Body of pancreas (tissue), 4 donors: ENCODE measurements around the gene DOC2A. TPM values are rescaled to one million over a fixed set of nuclear protein-coding genes. Genes with fewer than 3 reads are reported as not detected.

Source experiments
- ATAC-seq: fragments of 150-250 bp; one replicate; pipeline ENCODE4 v1.9.1; 2016
- DNase-seq, 4 donors: peaks; one replicate each; pipeline ENCODE4 v3.0.0-alpha.2; 2019
- H3K27ac ChIP-seq, 4 donors: fragments of 200-600 bp; sonication (generic); 1 replicate in 3 of 4; 2 replicates in 1 of 4; pipeline versions ENCODE4 v1.5.1 to v1.6.1; 2016 to 2019; ENCODE audit warnings: mild to moderate bottlenecking in 1 of 4, mixed read lengths in 1 of 4, moderate library complexity in 1 of 4
- H3K27me3 ChIP-seq, 2 donors: fragments of 200-600 bp; sonication (generic); one replicate each; pipeline ENCODE4 v1.6.0; 2016; ENCODE audit warnings: mild to moderate bottlenecking in 1 of 2
- H3K36me3 ChIP-seq, 2 donors: fragments of 200-600 bp; sonication (generic); replicated peaks in 1 of 2; 2 replicates each; pipeline ENCODE4 v1.5.1; 2016; ENCODE audit warnings: low read depth in 2 of 2; ENCODE audit not compliant: insufficient read depth in 1 of 2
- H3K4me1 ChIP-seq: fragments of 200-600 bp; sonication (generic); one replicate; pipeline ENCODE4 v1.6.0; 2016
- H3K4me3 ChIP-seq, 2 donors: fragments of 200-600 bp; sonication (generic); 1 replicate in 1 of 2; 2 replicates in 1 of 2; pipeline ENCODE4 v1.5.1; 2016 to 2019
- H3K9me3 ChIP-seq, 3 donors: fragments of 200-600 bp; sonication (generic); 1 replicate in 2 of 3; 2 replicates in 1 of 3; pipeline ENCODE4 v1.5.1; 2016
- POLR2A ChIP-seq, 3 donors: fragments of 450-650 bp; IDR thresholded peaks; one replicate each; pipeline ENCODE4 v1.6.1; 2016; ENCODE audit warnings: antibody characterized with exemption in 3 of 3, mild to moderate bottlenecking in 2 of 3
- WGBS, 2 donors: methylation state at CpG; one replicate each; pipeline ENCODE4 v1.1.5; 2017; 5-methylcytosine and 5-hydroxymethylcytosine counted together
- intact Hi-C: fragments of 100-400 bp; cut with DNase I; formaldehyde crosslinking; loops from one replicate; pipeline ENCODE4 v1.15.1; 2023
- total RNA-seq, 2 donors: library from RNA; depleted of rRNA; stranded (reverse); fragments of >200 nt; gene quantifications; one replicate each; pipeline ENCODE4 v1.1.0, GENCODE V29; 2016
- TF ChIP-seq, protein P1 (sequence below), 7 experiments: fragments of 450-650 bp in 4 of 7; fragments of 200-600 bp in 3 of 7; sonication (generic) in 3 of 7; IDR thresholded peaks; one replicate each; pipeline ENCODE4 v1.5.1; 2016 to 2019; ENCODE audit warnings: antibody characterized with exemption in 7 of 7

Gene DOC2A
- total RNA-seq, 2 donors from 2014 or later, result 0.78 TPM; not detected in 1

DNA sequence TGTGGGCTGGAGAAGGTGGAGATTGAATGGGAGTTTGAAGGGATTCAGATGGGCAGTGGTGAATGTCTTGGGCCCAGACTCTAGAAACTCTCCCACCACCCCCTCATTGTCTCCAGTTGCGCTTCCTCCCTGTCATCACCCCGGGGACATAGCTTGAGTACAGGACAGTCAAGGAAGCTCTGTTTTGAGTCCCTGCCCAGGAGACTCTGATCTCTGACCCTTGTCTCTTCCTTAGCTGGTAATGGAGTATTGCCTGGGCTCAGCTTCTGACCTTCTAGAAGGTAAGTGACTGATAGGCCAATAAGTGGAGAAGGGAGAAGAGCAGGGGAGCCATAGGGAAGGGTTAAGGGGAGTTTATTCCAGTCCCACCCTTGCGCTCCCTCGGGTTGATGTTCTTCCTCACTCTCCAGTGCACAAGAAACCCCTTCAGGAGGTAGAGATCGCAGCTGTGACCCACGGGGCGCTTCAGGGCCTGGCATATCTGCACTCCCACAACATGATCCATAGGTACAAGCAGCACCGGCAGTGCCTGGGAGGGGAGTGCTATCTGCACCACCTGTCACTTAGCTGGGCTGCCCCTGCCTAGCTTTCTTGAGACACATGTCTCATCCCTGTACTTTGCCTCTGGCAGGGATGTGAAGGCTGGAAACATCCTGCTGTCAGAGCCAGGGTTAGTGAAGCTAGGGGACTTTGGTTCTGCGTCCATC is 32.1 kb downstream of the DOC2A start:
- TF ChIP-seq, protein P1, sequence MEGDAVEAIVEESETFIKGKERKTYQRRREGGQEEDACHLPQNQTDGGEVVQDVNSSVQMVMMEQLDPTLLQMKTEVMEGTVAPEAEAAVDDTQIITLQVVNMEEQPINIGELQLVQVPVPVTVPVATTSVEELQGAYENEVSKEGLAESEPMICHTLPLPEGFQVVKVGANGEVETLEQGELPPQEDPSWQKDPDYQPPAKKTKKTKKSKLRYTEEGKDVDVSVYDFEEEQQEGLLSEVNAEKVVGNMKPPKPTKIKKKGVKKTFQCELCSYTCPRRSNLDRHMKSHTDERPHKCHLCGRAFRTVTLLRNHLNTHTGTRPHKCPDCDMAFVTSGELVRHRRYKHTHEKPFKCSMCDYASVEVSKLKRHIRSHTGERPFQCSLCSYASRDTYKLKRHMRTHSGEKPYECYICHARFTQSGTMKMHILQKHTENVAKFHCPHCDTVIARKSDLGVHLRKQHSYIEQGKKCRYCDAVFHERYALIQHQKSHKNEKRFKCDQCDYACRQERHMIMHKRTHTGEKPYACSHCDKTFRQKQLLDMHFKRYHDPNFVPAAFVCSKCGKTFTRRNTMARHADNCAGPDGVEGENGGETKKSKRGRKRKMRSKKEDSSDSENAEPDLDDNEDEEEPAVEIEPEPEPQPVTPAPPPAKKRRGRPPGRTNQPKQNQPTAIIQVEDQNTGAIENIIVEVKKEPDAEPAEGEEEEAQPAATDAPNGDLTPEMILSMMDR (IDR thresholded peaks at IDR 0.05), result no peak
- TF ChIP-seq POLR2A (IDR thresholded peaks at IDR 0.05), result no peak
- H3K4me1 ChIP-seq, result peaks cover 30% of the 10 kb centered on the region
- DNase-seq, result no peak
- H3K27me3 ChIP-seq, result no peaks in the 10 kb centered on the region
- intact Hi-C loops, result no loop called here
- H3K36me3 ChIP-seq, result peaks cover 10 to 47% of the 10 kb centered on the region in 2 donors
- no peak for ATAC-seq
- WGBS, 2 donors, result 89 to 90% methylated on average over 7 to 9 of the region's 9 CpGs
- no peak overlapping the region for H3K27ac ChIP-seq
- no peaks in the 10 kb centered on the region for H3K9me3 ChIP-seq
- H3K4me3 ChIP-seq, result no peak overlapping the region

DNA sequence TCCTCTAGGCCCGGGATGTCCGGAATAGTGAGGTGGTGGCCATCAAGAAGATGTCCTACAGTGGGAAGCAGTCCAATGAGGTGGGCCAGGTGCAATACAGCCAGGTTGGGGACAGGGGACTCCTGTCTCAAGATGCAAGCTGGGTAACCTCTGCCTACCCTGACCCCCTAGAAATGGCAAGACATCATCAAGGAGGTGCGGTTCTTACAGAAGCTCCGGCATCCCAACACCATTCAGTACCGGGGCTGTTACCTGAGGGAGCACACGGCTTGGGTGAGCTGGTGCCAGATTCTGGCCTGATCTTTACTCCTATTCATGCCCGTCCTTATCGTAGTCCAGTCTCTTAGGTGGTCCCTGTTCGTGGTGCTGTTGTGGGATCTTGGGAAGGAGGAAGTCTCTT is 32.7 kb downstream of the DOC2A start:
- H3K4me1 ChIP-seq, result peaks cover 34% of the 10 kb centered on the region
- no peaks in the 10 kb centered on the region for H3K9me3 ChIP-seq
- intact Hi-C loops, result no loop called here
- peaks cover 4 to 44% of the 10 kb centered on the region in 2 donors for H3K36me3 ChIP-seq
- WGBS, 2 donors, result 93 to 98% methylated on average over 6 to 9 of the region's 9 CpGs
- no peak overlapping the region for H3K4me3 ChIP-seq
- DNase-seq (no peak), ATAC-seq (no peak)
- no peak overlapping the region for H3K27ac ChIP-seq
- TF ChIP-seq, protein P1 (IDR thresholded peaks at IDR 0.05), result no peak
- TF ChIP-seq POLR2A (IDR thresholded peaks at IDR 0.05), result no peak
- H3K27me3 ChIP-seq, result no peaks in the 10 kb centered on the region

- ATAC-seq (no peak), DNase-seq (no peak)
- intact Hi-C loops, result no loop called here
- 87% methylated on average over 9 of the region's 9 CpGs for WGBS, 2 donors
- H3K36me3 ChIP-seq, result peaks cover 0 to 38% of the 10 kb centered on the region in 2 donors
- TF ChIP-seq POLR2A (IDR thresholded peaks at IDR 0.05), result no peak
- TF ChIP-seq, protein P1 (IDR thresholded peaks at IDR 0.05), result no peak
- H3K9me3 ChIP-seq, result no peaks in the 10 kb centered on the region
- H3K4me1 ChIP-seq, result peaks cover 35% of the 10 kb centered on the region
- H3K4me3 ChIP-seq, result no peak overlapping the region
- H3K27ac ChIP-seq, result peak overlapping the region in 1 of 4 donors; percentile 88
- H3K27me3 ChIP-seq, result no peaks in the 10 kb centered on the region
Observed at GRCh38 chr16:29977063-29977825, 33.6 kb downstream of the DOC2A start.

DNA sequence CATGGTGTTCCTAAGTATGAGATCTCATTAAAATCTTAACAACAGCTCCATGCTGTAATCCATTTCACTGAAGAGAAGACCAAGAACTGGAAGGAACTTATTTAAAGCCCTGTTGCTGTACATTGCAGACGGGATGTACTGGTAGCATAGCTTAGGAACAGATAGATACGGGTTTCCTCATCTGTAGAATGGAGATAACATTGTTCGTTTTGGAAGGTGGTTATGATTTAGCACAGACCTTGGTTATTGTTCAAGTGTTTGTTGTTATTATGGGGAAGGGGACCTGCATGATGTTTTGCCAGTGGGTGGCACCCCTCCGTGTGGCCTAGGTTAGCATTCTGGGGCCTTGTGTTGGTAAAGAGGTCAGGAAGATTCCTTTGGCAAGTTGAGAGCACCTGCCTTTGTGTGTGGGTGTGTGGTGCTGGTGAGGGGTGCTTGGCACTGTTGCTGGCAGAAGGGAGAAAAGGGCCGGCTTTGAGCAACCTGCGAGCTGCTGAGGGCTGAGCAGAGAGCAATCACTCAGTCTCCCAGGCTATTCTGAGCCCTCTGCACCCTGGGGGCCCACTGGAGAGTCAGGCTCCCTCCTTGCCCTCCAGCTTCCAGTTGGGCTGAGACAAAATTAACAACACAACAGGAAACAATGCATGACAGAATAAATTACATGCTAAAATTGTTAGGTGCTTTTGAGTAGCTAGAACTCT is 34.9 kb downstream of the DOC2A start:
- TF ChIP-seq, protein P1 (IDR thresholded peaks at IDR 0.05), result no peak
- no peak for TF ChIP-seq POLR2A (IDR thresholded peaks at IDR 0.05)
- Histone ChIP-seq H3K4me1 (peaks cover 35% of the 10 kb centered on the region), H3K36me3 (peaks cover 0 to 25% of the 10 kb centered on the region in 2 donors), H3K27me3 (no peaks in the 10 kb centered on the region), H3K9me3 (no peaks in the 10 kb centered on the region), H3K4me3 (no peak overlapping the region), H3K27ac (peak overlapping the region in 3 of 4 donors; percentile 10 to 88 (median 24))
- intact Hi-C loops, result no loop called here
- ATAC-seq (no peak), DNase-seq (no peak)
- 13 to 16% methylated on average over 6 of the region's 6 CpGs for WGBS, 2 donors
